ENCODE data around the gene SLC5A12.

GRCh38 chr11:26719998-26720397, 1.9 kb downstream of the SLC5A12 start:
- TF ChIP-seq CTCF (IDR thresholded peaks at IDR 0.05), result no peak
- TF ChIP-seq POLR2A (IDR thresholded peaks at IDR 0.05), result no peak
